ENCODE measurements around the gene SMCP. TPM values are rescaled to one million over a fixed set of nuclear protein-coding genes. Genes with fewer than 3 reads are reported as not detected.

The SMCP gene
- total RNA-seq, 1 donor from 2014 or later, result not detected

GRCh38 chr1:152926091-152926490 lies 48.0 kb downstream of the SMCP start:
- no peak for FAIRE-seq
- no peaks in the 10 kb centered on the region for H3K36me3 Mint-ChIP-seq (ENCODE audit: low read depth, unreplicated experiment)

GRCh38 chr1:152928671-152929070 lies 50.5 kb downstream of the SMCP start:
- no peaks in the 10 kb centered on the region for H3K4me1 Mint-ChIP-seq (ENCODE audit: low read depth, unreplicated experiment)
- FAIRE-seq (no peak), DNase-seq (ENCODE audit: low read depth) (no peak)
- H3K9me3 Mint-ChIP-seq (ENCODE audit: unreplicated experiment), result no peaks in the 10 kb centered on the region
- peaks cover 8% of the 10 kb centered on the region for H3K9me3 ChIP-seq (ENCODE audit: insufficient read depth, low read depth, low read length)
- H3K79me2 ChIP-seq (ENCODE audit: insufficient read depth, low read length), result no peaks in the 10 kb centered on the region
- no peak overlapping the region for H3K4me3 Mint-ChIP-seq (ENCODE audit: unreplicated experiment)
- H4K20me1 ChIP-seq (ENCODE audit: insufficient read depth, low read length), result no peaks in the 10 kb centered on the region
- no peak overlapping the region for H3K27ac Mint-ChIP-seq (ENCODE audit: unreplicated experiment)
- no peak overlapping the region for H3K27ac ChIP-seq (ENCODE audit: low read depth, low read length)
- H3K4me3 ChIP-seq (ENCODE audit: insufficient read depth, low read depth, low read length), result no peak overlapping the region
- no peak overlapping the region for H2AFZ ChIP-seq (ENCODE audit: low read depth, low read length)
- no peaks in the 10 kb centered on the region for H3K27me3 ChIP-seq (ENCODE audit: insufficient read depth, low read length)
- peaks cover 3% of the 10 kb centered on the region for H3K27me3 Mint-ChIP-seq (ENCODE audit: low read depth, unreplicated experiment)
- no peaks in the 10 kb centered on the region for H3K4me1 ChIP-seq (ENCODE audit: insufficient read depth, low read length)
- no peak overlapping the region for H3K9ac ChIP-seq (ENCODE audit: low read length)
- no peak overlapping the region for H3K4me2 ChIP-seq (ENCODE audit: low read length)
- H3K36me3 ChIP-seq (ENCODE audit: insufficient read depth, low read length), result no peaks in the 10 kb centered on the region
- TF ChIP-seq CTCF (IDR thresholded peaks at IDR 0.05; ENCODE audit: insufficient read depth, low read depth, low read length) (no peak), EZH2 (IDR thresholded peaks at IDR 0.05; ENCODE audit: insufficient read depth, low read length) (no peak)
- no peaks in the 10 kb centered on the region for H3K36me3 Mint-ChIP-seq (ENCODE audit: low read depth, unreplicated experiment)

More at GRCh38 chr1:152926091-152926490, 48.0 kb downstream of the SMCP start:
- Histone ChIP-seq H4K20me1 (ENCODE audit: insufficient read depth, low read length) (no peaks in the 10 kb centered on the region), H3K36me3 (ENCODE audit: insufficient read depth, low read length) (no peaks in the 10 kb centered on the region), H3K9me3 (ENCODE audit: insufficient read depth, low read depth, low read length) (peaks cover 8% of the 10 kb centered on the region), H3K9ac (ENCODE audit: low read length) (no peak overlapping the region), H3K4me3 (ENCODE audit: insufficient read depth, low read depth, low read length) (no peak overlapping the region), H3K4me1 (ENCODE audit: insufficient read depth, low read length) (no peaks in the 10 kb centered on the region), H3K4me2 (ENCODE audit: low read length) (no peak overlapping the region), H3K27me3 (ENCODE audit: insufficient read depth, low read length) (no peaks in the 10 kb centered on the region), H3K79me2 (ENCODE audit: insufficient read depth, low read length) (no peaks in the 10 kb centered on the region), H3K27ac (ENCODE audit: low read depth, low read length) (no peak overlapping the region), H2AFZ (ENCODE audit: low read depth, low read length) (no peak overlapping the region)
- no peaks in the 10 kb centered on the region for H3K4me1 Mint-ChIP-seq (ENCODE audit: low read depth, unreplicated experiment)
- TF ChIP-seq EZH2 (IDR thresholded peaks at IDR 0.05; ENCODE audit: insufficient read depth, low read length) (no peak), CTCF (IDR thresholded peaks at IDR 0.05; ENCODE audit: insufficient read depth, low read depth, low read length) (no peak)
- H3K27me3 Mint-ChIP-seq (ENCODE audit: low read depth, unreplicated experiment), result peaks cover 5% of the 10 kb centered on the region
- DNase-seq (ENCODE audit: low read depth), result no peak
- H3K4me3 Mint-ChIP-seq (ENCODE audit: unreplicated experiment), result no peak overlapping the region
- no peak overlapping the region for H3K27ac Mint-ChIP-seq (ENCODE audit: unreplicated experiment)
- H3K9me3 Mint-ChIP-seq (ENCODE audit: unreplicated experiment), result no peaks in the 10 kb centered on the region

GRCh38 chr1:152932170-152932811 lies 54.2 kb downstream of the SMCP start:
- no peak for FAIRE-seq
- H3K27ac Mint-ChIP-seq (ENCODE audit: unreplicated experiment), result no peak overlapping the region

More at GRCh38 chr1:152932170-152932811, 54.2 kb downstream of the SMCP start:
- Histone ChIP-seq H4K20me1 (ENCODE audit: insufficient read depth, low read length) (no peaks in the 10 kb centered on the region), H3K4me1 (ENCODE audit: insufficient read depth, low read length) (no peaks in the 10 kb centered on the region), H3K4me2 (ENCODE audit: low read length) (no peak overlapping the region), H3K79me2 (ENCODE audit: insufficient read depth, low read length) (no peaks in the 10 kb centered on the region), H3K27ac (ENCODE audit: low read depth, low read length) (no peak overlapping the region), H3K4me3 (ENCODE audit: insufficient read depth, low read depth, low read length) (no peak overlapping the region), H3K9ac (ENCODE audit: low read length) (no peak overlapping the region), H3K36me3 (ENCODE audit: insufficient read depth, low read length) (no peaks in the 10 kb centered on the region), H2AFZ (ENCODE audit: low read depth, low read length) (no peak overlapping the region), H3K27me3 (ENCODE audit: insufficient read depth, low read length) (no peaks in the 10 kb centered on the region), H3K9me3 (ENCODE audit: insufficient read depth, low read depth, low read length) (no peaks in the 10 kb centered on the region)
- H3K27me3 Mint-ChIP-seq (ENCODE audit: low read depth, unreplicated experiment), result peaks cover 13% of the 10 kb centered on the region
- H3K4me3 Mint-ChIP-seq (ENCODE audit: unreplicated experiment), result no peak overlapping the region
- no peaks in the 10 kb centered on the region for H3K4me1 Mint-ChIP-seq (ENCODE audit: low read depth, unreplicated experiment)
- no peaks in the 10 kb centered on the region for H3K36me3 Mint-ChIP-seq (ENCODE audit: low read depth, unreplicated experiment)
- no peak for TF ChIP-seq EZH2 (IDR thresholded peaks at IDR 0.05; ENCODE audit: insufficient read depth, low read length)
- TF ChIP-seq CTCF (IDR thresholded peaks at IDR 0.05; ENCODE audit: insufficient read depth, low read depth, low read length), result no peak
- H3K9me3 Mint-ChIP-seq (ENCODE audit: unreplicated experiment), result no peaks in the 10 kb centered on the region
- DNase-seq (ENCODE audit: low read depth), result no peak

All from astrocyte (in vitro differentiated cells and primary cell).